Rectal smooth muscle tissue (tissue), 1 donor: Measurements from ENCODE around the gene MCTP1.

ENCODE experiments used
- H3K27ac ChIP-seq: one replicate; pipeline ENCODE4 v1.7.0; 2013; ENCODE audit warnings: low read depth, low read length, inconsistent platforms
- H3K27me3 ChIP-seq: one replicate; pipeline ENCODE4 v1.7.0; 2013; ENCODE audit warnings: low read length; ENCODE audit not compliant: control insufficient read depth, insufficient read depth
- H3K36me3 ChIP-seq: one replicate; pipeline ENCODE4 v1.7.0; 2013; ENCODE audit warnings: low read length; ENCODE audit not compliant: control insufficient read depth, insufficient read depth
- H3K4me1 ChIP-seq: one replicate; pipeline ENCODE4 v1.7.0; 2013; ENCODE audit warnings: low read length; ENCODE audit not compliant: control insufficient read depth, insufficient read depth
- H3K4me3 ChIP-seq: one replicate; pipeline ENCODE4 v1.7.0; 2013; ENCODE audit warnings: low read length
- H3K9ac ChIP-seq: one replicate; pipeline ENCODE4 v1.7.0; 2013; ENCODE audit warnings: low read length

Gene MCTP1

DNA sequence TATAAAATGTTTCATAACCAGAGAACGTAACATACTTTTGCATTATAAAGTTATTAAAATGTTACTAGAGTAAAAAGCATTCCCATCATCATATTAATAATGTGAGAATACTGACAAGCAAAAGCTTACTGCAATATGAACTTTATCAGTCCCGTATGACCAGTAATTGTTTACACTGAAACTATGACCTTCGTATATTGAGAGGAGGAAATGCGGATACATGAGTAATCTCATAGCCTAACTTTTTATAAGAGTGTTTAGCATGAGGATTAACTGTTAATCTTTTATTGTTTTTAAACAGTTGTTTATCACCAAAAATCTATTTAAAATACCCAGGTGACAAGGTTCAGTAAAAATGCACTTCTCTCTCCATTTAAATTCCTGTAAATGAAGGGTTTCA, 394.0 kb downstream of the MCTP1 start:
- no peak overlapping the region for H3K27ac ChIP-seq
- no peak overlapping the region for H3K4me3 ChIP-seq
- H3K36me3 ChIP-seq: no peaks in the 10 kb centered on the region
- H3K9ac ChIP-seq: no peak overlapping the region
- H3K4me1 ChIP-seq: no peaks in the 10 kb centered on the region
- no peaks in the 10 kb centered on the region for H3K27me3 ChIP-seq

DNA sequence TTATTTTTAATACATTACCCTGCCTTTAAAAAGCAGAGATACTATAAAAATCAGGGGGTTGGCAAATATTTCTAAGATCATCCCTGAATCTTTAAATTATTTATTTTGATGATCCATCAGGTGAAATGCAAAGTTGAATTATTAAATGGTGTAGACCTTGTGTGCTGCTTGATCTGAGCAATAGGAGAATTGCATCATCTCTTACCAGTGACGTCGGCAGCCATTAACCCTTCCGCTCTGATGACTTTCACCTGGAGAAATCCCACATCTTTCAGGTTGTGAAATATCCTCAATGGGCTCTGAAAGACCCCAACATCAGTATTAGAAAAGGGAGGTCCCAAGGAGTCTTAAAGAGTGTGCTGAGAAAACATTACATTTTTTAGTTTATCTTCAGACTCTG, 396.2 kb downstream of the MCTP1 start:
- no peak overlapping the region for H3K27ac ChIP-seq
- H3K9ac ChIP-seq: no peak overlapping the region

GRCh38 chr5:94885931-94886330, 399.0 kb downstream of the MCTP1 start:
- no peak overlapping the region for H3K9ac ChIP-seq
- H3K36me3 ChIP-seq: no peaks in the 10 kb centered on the region
- no peaks in the 10 kb centered on the region for H3K27me3 ChIP-seq
- no peak overlapping the region for H3K27ac ChIP-seq
- no peaks in the 10 kb centered on the region for H3K4me1 ChIP-seq
- no peak overlapping the region for H3K4me3 ChIP-seq

More for the DNA sequence above, 396.2 kb downstream of the MCTP1 start:
- no peaks in the 10 kb centered on the region for H3K27me3 ChIP-seq
- H3K36me3 ChIP-seq: no peaks in the 10 kb centered on the region
- H3K4me3 ChIP-seq: no peak overlapping the region
- H3K4me1 ChIP-seq: no peaks in the 10 kb centered on the region

GRCh38 chr5:94884311-94884710, 400.6 kb downstream of the MCTP1 start:
- Histone ChIP-seq H3K27me3 (no peaks in the 10 kb centered on the region), H3K4me3 (no peak overlapping the region), H3K36me3 (no peaks in the 10 kb centered on the region), H3K27ac (no peak overlapping the region), H3K9ac (no peak overlapping the region), H3K4me1 (no peaks in the 10 kb centered on the region)

GRCh38 chr5:94872526-94872925, 412.4 kb downstream of the MCTP1 start:
- Histone ChIP-seq H3K27me3 (no peaks in the 10 kb centered on the region), H3K4me1 (no peaks in the 10 kb centered on the region), H3K9ac (no peak overlapping the region), H3K4me3 (no peak overlapping the region), H3K27ac (no peak overlapping the region), H3K36me3 (no peaks in the 10 kb centered on the region)

- H3K27ac ChIP-seq: no peak overlapping the region
- H3K4me1 ChIP-seq: no peaks in the 10 kb centered on the region
Measured at GRCh38 chr5:94870511-94871183, 414.2 kb downstream of the MCTP1 start.

GRCh38 chr5:94869921-94870320, 415.0 kb downstream of the MCTP1 start:
- H3K27me3 ChIP-seq: no peaks in the 10 kb centered on the region
- H3K4me1 ChIP-seq: no peaks in the 10 kb centered on the region
- H3K9ac ChIP-seq: no peak overlapping the region
- no peaks in the 10 kb centered on the region for H3K36me3 ChIP-seq
- H3K4me3 ChIP-seq: no peak overlapping the region
- H3K27ac ChIP-seq: no peak overlapping the region

More at GRCh38 chr5:94870511-94871183, 414.2 kb downstream of the MCTP1 start:
- no peak overlapping the region for H3K4me3 ChIP-seq
- H3K27me3 ChIP-seq: no peaks in the 10 kb centered on the region
- no peaks in the 10 kb centered on the region for H3K36me3 ChIP-seq
- no peak overlapping the region for H3K9ac ChIP-seq

- Histone ChIP-seq H3K4me1 (no peaks in the 10 kb centered on the region), H3K27ac (no peak overlapping the region)
Measured at GRCh38 chr5:94863951-94864350, 420.9 kb downstream of the MCTP1 start.

GRCh38 chr5:94857111-94857510, 427.8 kb downstream of the MCTP1 start:
- H3K4me1 ChIP-seq: no peaks in the 10 kb centered on the region
- H3K36me3 ChIP-seq: no peaks in the 10 kb centered on the region
- H3K27me3 ChIP-seq: no peaks in the 10 kb centered on the region
- no peak overlapping the region for H3K4me3 ChIP-seq
- H3K9ac ChIP-seq: no peak overlapping the region
- H3K27ac ChIP-seq: no peak overlapping the region

More at GRCh38 chr5:94863951-94864350, 420.9 kb downstream of the MCTP1 start:
- no peak overlapping the region for H3K9ac ChIP-seq
- H3K27me3 ChIP-seq: no peaks in the 10 kb centered on the region
- no peak overlapping the region for H3K4me3 ChIP-seq
- H3K36me3 ChIP-seq: no peaks in the 10 kb centered on the region

GRCh38 chr5:94856257-94856800, 428.6 kb downstream of the MCTP1 start:
- H3K9ac ChIP-seq: no peak overlapping the region
- no peak overlapping the region for H3K4me3 ChIP-seq
- H3K4me1 ChIP-seq: no peaks in the 10 kb centered on the region
- H3K27ac ChIP-seq: no peak overlapping the region
- H3K27me3 ChIP-seq: no peaks in the 10 kb centered on the region
- no peaks in the 10 kb centered on the region for H3K36me3 ChIP-seq

- no peak overlapping the region for H3K9ac ChIP-seq
- H3K4me1 ChIP-seq: no peaks in the 10 kb centered on the region
- H3K27me3 ChIP-seq: no peaks in the 10 kb centered on the region
- no peak overlapping the region for H3K27ac ChIP-seq
- no peaks in the 10 kb centered on the region for H3K36me3 ChIP-seq
- H3K4me3 ChIP-seq: no peak overlapping the region
Measured at GRCh38 chr5:94855543-94855942, 429.4 kb downstream of the MCTP1 start.

DNA sequence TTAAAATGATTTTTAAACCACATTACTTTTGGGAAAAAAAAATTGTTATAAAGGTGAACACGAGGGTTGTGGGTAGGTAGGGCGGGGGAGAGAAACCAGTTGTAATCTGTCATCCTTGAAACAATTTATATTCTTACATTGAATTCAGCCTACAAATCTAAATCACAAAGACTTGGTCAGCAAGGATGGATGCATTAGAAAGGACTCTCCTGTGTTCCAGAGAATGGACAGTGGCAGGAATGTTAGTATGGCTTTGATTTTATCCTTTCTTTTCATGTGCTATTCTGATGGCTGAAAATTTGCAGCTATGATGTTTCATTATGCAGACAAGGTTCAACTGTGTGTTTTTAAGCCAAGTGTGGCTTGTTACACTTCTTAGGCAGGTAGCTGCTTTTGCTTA, 431.8 kb downstream of the MCTP1 start:
- Histone ChIP-seq H3K4me1 (no peaks in the 10 kb centered on the region), H3K9ac (no peak overlapping the region), H3K27me3 (no peaks in the 10 kb centered on the region), H3K27ac (no peak overlapping the region), H3K4me3 (no peak overlapping the region), H3K36me3 (no peaks in the 10 kb centered on the region)

- Histone ChIP-seq H3K4me3 (no peak overlapping the region), H3K27me3 (no peaks in the 10 kb centered on the region), H3K27ac (no peak overlapping the region), H3K4me1 (no peaks in the 10 kb centered on the region), H3K36me3 (no peaks in the 10 kb centered on the region), H3K9ac (no peak overlapping the region)
Measured at GRCh38 chr5:94850960-94851359, 433.9 kb downstream of the MCTP1 start.
